Right lobe of liver (tissue), 6 donors: ENCODE measurements around the gene TRIM45. TPM values are rescaled to one million over a fixed set of nuclear protein-coding genes. Genes with fewer than 3 reads are reported as not detected.

ENCODE experiments used
- ATAC-seq, 4 donors: fragments of 200-7000 bp; cut with Tn5 transposase; one replicate each; pipeline ENCODE4 v1.9.1; 2020; ENCODE audit warnings: mild to moderate bottlenecking in 4 of 4, moderate library complexity in 4 of 4
- DNase-seq, 3 donors: peaks; one replicate each; pipeline ENCODE4 v3.0.0-alpha.2; 2020
- H3K27ac ChIP-seq, 3 donors: fragments of 200-600 bp; one replicate each; pipeline ENCODE4 v1.8.0; 2022
- H3K27me3 ChIP-seq, 2 donors: fragments of 200-600 bp; one replicate each; pipeline ENCODE4 v1.8.0; 2022
- H3K36me3 ChIP-seq, 4 donors: fragments of 200-600 bp; sonication (generic) in 1 of 4; one replicate each; pipeline versions ENCODE4 v1.5.1 to v1.8.0; 2017 to 2022; ENCODE audit warnings: control low read depth in 1 of 4
- H3K4me1 ChIP-seq, 4 donors: fragments of 200-600 bp; sonication (generic) in 1 of 4; one replicate each; pipeline versions ENCODE4 v1.5.1 to v1.8.0; 2017 to 2022; ENCODE audit warnings: control low read depth in 1 of 4
- H3K4me3 ChIP-seq, 3 donors: fragments of 200-600 bp; one replicate each; pipeline ENCODE4 v1.8.0; 2022
- H3K9me3 ChIP-seq, 4 donors: fragments of 200-600 bp; sonication (generic) in 1 of 4; one replicate each; pipeline versions ENCODE4 v1.5.1 to v1.8.0; 2017 to 2022; ENCODE audit warnings: control low read depth in 1 of 4
- CTCF ChIP-seq, 4 donors: fragments of 200-600 bp in 3 of 4; fragments of 450-650 bp in 1 of 4; IDR thresholded peaks; one replicate each; pipeline versions ENCODE4 v1.5.1 to v1.8.0; 2016 to 2022; ENCODE audit warnings: antibody characterized with exemption in 4 of 4, mild to moderate bottlenecking in 2 of 4
- POLR2A ChIP-seq: fragments of 450-650 bp; IDR thresholded peaks from one replicate; pipeline ENCODE4 v1.6.1; 2017; ENCODE audit warnings: antibody characterized with exemption, mild to moderate bottlenecking
- WGBS: methylation state at CpG from one replicate; pipeline ENCODE4 v1.1.6; 2018; ENCODE audit warnings: low coverage, low lambda C conversion rate; ENCODE audit not compliant: insufficient coverage; ENCODE audit errors: missing lambda C conversion rate; 5-methylcytosine and 5-hydroxymethylcytosine counted together
- intact Hi-C, 2 donors: fragments of 100-400 bp; cut with DNase I; formaldehyde crosslinking; loops; one replicate each; pipeline versions ENCODE4 v1.11.2 to v1.14.1; 2022
- total RNA-seq, 6 experiments: library from RNA; depleted of rRNA in 2 of 6; stranded (reverse); fragments of >200 nt in 2 of 6; fragmentation: NEBNext Ultra II Directional in 3 of 6; extraction: Animal tissue kit (Norgen Biotek cat#: 25700) in 3 of 6; gene quantifications; one replicate each; pipeline versions ENCODE4 v1.1.0 to v1.2.4, GENCODE V29; 2016 to 2023
- donor health status: DM: no; HTN: yes; CAD: no.
- donor health status: DM: no; HTN: no; CAD: no.
- donor health status: DM: no; HTN: no; CAD: no.
- donor health status: DM: no; HTN: yes; CAD: no.
- donor health status: DM: no; HTN: yes; CAD: no.

TRIM45 gene
- total RNA-seq, 6 experiments from 2014 or later = 0.31 to 1.8 (median 0.51) TPM

GRCh38 chr1:117143871-117144270 is 22.3 kb upstream of the TRIM45 start:
- Histone ChIP-seq H3K27me3 (no peaks in the 10 kb centered on the region), H3K4me1 (no peaks in the 10 kb centered on the region), H3K36me3 (no peaks in the 10 kb centered on the region), H3K9me3 (no peaks in the 10 kb centered on the region), H3K27ac (no peak overlapping the region), H3K4me3 (no peak overlapping the region)
- no peak for DNase-seq
- TF ChIP-seq POLR2A (no peak), CTCF (IDR thresholded peaks at IDR 0.05) (no peak)
- ATAC-seq = no peak
- intact Hi-C loops = no loop called here
- 65% methylated on average over 2 of the region's 3 CpGs for WGBS

- DNase-seq (no peak), ATAC-seq (no peak)
- H3K9me3 ChIP-seq = no peaks in the 10 kb centered on the region
- H3K4me3 ChIP-seq = no peak overlapping the region
- H3K27me3 ChIP-seq = no peaks in the 10 kb centered on the region
- no peaks in the 10 kb centered on the region for H3K4me1 ChIP-seq
- no peak for TF ChIP-seq CTCF (IDR thresholded peaks at IDR 0.05)
- TF ChIP-seq POLR2A = no peak
- intact Hi-C loops = no loop called here
- no peak overlapping the region for H3K27ac ChIP-seq
- no peaks in the 10 kb centered on the region for H3K36me3 ChIP-seq
Measured at GRCh38 chr1:117143172-117143571, 21.6 kb upstream of the TRIM45 start.

- intact Hi-C loops = no loop called here
- ATAC-seq = no peak
- no peak for TF ChIP-seq POLR2A
- no peak for TF ChIP-seq CTCF (IDR thresholded peaks at IDR 0.05)
- H3K36me3 ChIP-seq = no peaks in the 10 kb centered on the region
- DNase-seq = no peak
- no peaks in the 10 kb centered on the region for H3K27me3 ChIP-seq
- no peak overlapping the region for H3K27ac ChIP-seq
- no peaks in the 10 kb centered on the region for H3K4me1 ChIP-seq
- 61% methylated on average over 2 of the region's 2 CpGs for WGBS
- H3K4me3 ChIP-seq = no peak overlapping the region
- no peaks in the 10 kb centered on the region for H3K9me3 ChIP-seq
Measured at GRCh38 chr1:117142200-117142599, 20.7 kb upstream of the TRIM45 start.

GRCh38 chr1:117138561-117138960 is 17.0 kb upstream of the TRIM45 start:
- ATAC-seq (no peak), DNase-seq (no peak)
- H3K27ac ChIP-seq = no peak overlapping the region
- intact Hi-C loops = no loop called here
- H3K36me3 ChIP-seq = no peaks in the 10 kb centered on the region
- TF ChIP-seq CTCF (IDR thresholded peaks at IDR 0.05) = no peak
- no peak for TF ChIP-seq POLR2A
- H3K27me3 ChIP-seq = no peaks in the 10 kb centered on the region
- H3K9me3 ChIP-seq = no peaks in the 10 kb centered on the region
- no peaks in the 10 kb centered on the region for H3K4me1 ChIP-seq
- H3K4me3 ChIP-seq = no peak overlapping the region
- WGBS = 92% methylated on average over 1 of the region's 1 CpG

GRCh38 chr1:117138106-117138505 is 16.6 kb upstream of the TRIM45 start:
- Histone ChIP-seq H3K4me1 (no peaks in the 10 kb centered on the region), H3K27ac (no peak overlapping the region), H3K4me3 (no peak overlapping the region), H3K36me3 (no peaks in the 10 kb centered on the region), H3K9me3 (no peaks in the 10 kb centered on the region), H3K27me3 (no peaks in the 10 kb centered on the region)
- WGBS = 88% methylated on average over 2 of the region's 3 CpGs
- no peak for DNase-seq
- no peak for ATAC-seq
- TF ChIP-seq CTCF (IDR thresholded peaks at IDR 0.05) (no peak), POLR2A (no peak)
- intact Hi-C loops = no loop called here
